RWPE1 (cell line): ENCODE data around the gene RHCE.
"Not testable (repeated sequence)": the region's sequence is repeated elsewhere in the genome, so short reads cannot be mapped to it uniquely, and the experiment has no call there.

Experiments used
- CTCF ChIA-PET: fragments of 350-600 bp; sonication (Branson Sonifier 250); formaldehyde crosslinking; extraction: SDS; loops from one replicate; lab custom pipeline; 2021; lab: Yijun Ruan, JAX
- POLR2A ChIA-PET: fragments of 400-600 bp; formaldehyde crosslinking; extraction: SDS; loops from one replicate; lab custom pipeline; 2020; ENCODE audit warnings: antibody characterized with exemption; ENCODE audit not compliant: low non-redundant PET; lab: Yijun Ruan, JAX
- DNase-seq: peaks from one replicate; pipeline ENCODE4 v3.0.0; 2012; ENCODE audit warnings: low spot score
- H3K27ac ChIP-seq: fragments of 450-650 bp; 2 replicates; pipeline ENCODE4 v1.5.1; 2017
- TF ChIP-seq, protein P1 (sequence below): fragments of 450-650 bp; conservative IDR thresholded peaks from 2 replicates; pipeline ENCODE4 v1.5.1; 2017; ENCODE audit warnings: low read depth, mild to moderate bottlenecking

Gene RHCE

DNA sequence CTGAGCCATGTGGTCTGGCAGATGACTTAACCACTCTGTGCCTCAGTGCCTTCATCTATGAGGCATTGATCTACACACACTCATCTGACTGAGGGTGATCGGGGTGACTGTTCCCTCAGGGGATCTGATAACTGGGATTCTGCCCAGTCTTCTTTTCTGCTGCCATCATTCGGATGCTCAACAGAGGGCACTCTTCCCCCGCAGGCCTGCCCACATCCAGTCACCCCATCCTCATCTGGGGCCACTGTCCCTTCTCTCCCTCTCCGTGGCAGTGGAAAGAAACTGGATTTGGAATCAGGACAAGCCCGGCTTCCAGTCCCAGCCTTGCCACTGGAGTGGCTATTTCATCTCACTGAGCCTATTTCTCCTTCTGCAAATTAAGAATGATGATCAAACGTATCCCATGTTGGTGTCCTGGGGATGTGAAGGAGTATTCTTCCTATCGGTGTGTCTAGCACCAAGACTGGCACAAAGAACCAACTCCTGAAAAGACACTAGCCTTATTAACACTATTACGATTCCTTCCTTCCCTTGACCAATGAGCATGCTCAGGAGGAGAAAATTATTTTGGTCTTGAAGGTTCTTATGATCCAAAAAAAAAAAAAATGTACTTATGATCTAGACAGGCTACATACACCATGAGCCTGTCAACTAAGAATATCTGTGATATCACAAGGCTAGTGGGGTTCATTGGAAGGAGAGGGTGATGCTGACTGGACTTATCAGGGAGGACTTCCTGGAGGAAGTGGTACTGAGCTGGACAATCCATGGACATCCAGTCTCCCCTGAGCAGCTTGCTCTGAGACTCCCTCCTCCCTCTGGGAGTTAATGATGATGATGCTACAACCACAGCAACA, 17.4 kb downstream of the RHCE start:
- H3K27ac ChIP-seq, POLR2A ChIA-PET, CTCF ChIA-PET, DNase-seq: not testable (repeated sequence)
- TF ChIP-seq, protein P1, sequence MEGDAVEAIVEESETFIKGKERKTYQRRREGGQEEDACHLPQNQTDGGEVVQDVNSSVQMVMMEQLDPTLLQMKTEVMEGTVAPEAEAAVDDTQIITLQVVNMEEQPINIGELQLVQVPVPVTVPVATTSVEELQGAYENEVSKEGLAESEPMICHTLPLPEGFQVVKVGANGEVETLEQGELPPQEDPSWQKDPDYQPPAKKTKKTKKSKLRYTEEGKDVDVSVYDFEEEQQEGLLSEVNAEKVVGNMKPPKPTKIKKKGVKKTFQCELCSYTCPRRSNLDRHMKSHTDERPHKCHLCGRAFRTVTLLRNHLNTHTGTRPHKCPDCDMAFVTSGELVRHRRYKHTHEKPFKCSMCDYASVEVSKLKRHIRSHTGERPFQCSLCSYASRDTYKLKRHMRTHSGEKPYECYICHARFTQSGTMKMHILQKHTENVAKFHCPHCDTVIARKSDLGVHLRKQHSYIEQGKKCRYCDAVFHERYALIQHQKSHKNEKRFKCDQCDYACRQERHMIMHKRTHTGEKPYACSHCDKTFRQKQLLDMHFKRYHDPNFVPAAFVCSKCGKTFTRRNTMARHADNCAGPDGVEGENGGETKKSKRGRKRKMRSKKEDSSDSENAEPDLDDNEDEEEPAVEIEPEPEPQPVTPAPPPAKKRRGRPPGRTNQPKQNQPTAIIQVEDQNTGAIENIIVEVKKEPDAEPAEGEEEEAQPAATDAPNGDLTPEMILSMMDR, result peak; percentile 16; the same call in 1 of the 2 replicates

DNA sequence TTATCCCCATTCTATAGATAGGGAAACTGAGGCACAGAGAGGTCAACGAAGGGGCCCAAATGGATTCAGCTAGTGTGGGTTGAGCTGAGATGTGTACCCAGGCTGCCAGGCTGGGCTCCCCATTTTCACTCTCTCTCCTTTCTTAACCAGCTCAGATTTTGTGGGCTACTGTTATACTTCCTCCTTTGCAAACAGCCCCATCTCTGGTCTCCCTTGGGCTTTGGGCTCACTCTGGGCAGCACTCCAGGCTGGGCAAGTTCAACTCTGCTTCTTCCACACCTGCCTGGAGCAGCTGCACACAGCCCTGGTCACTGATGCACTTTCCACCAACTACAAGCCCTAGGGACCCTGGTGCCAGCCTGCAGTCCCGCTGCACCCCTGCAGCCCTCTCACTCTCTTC, 22.5 kb downstream of the RHCE start:
- CTCF ChIA-PET, POLR2A ChIA-PET, H3K27ac ChIP-seq, DNase-seq: not testable (repeated sequence)

DNA sequence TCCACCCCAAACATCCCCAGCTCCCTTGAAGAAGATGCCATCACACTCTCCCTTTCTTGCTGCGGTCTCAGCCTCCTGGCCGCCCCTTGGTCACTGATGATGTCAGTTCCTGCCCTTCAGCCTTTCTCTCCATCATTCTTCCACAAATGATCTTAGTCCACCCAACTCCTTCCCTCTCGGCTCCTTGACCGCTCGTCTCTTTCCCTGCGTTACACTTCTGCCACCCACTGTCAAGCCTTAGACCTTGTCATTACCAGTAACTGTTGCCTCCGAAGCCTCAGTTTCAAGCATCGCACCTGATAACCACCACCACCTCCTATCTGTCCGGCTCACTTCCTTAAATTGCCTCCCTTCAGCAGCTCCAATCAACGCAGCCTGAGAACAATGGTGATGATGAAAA, 23.1 kb downstream of the RHCE start:
- DNase-seq, H3K27ac ChIP-seq, CTCF ChIA-PET, POLR2A ChIA-PET: not testable (repeated sequence)

DNA sequence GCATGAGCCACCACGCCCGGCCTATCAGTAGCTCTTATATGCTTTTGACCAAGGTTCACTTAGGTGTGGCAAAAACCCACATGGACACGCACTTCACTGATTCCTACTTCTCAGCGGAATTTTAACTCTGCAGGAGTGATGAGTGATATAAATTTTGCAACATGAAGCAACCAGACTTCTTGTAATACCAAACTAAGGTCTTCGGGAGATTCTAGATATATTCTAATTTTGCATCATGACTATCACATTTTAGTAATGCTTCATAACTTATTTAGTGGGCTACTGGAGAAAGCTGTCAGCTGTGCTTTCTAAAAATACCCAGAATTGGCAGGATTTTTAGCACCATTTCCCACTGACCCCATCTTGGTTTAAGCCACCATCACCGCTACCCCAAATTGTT, 27.8 kb downstream of the RHCE start:
- DNase-seq, result no peak
- CTCF ChIA-PET, result no interaction called here
- POLR2A ChIA-PET, result no interaction called here
- no peak overlapping the region for H3K27ac ChIP-seq
- TF ChIP-seq, protein P1, result no peak

DNA sequence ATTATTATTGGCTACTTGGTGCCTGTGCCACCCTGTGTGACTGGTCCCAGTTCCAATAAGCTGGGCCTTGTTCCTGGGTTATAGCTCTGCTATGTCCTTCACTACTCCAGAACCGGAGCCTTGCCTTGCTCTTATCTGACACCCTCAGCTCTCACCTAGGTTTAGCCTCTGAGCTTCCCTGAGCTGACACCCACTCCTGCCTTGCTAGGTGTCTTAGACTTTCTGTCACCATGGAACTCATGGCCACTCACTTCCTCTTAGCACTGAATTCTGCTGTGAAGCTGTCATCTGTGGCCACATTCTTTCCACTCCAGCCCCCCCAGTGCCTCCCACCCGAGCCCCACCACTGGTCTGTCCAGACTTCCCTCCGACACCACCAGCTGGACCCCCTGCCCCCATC, 30.9 kb downstream of the RHCE start:
- CTCF ChIA-PET, DNase-seq, H3K27ac ChIP-seq, POLR2A ChIA-PET: not testable (repeated sequence)

DNA sequence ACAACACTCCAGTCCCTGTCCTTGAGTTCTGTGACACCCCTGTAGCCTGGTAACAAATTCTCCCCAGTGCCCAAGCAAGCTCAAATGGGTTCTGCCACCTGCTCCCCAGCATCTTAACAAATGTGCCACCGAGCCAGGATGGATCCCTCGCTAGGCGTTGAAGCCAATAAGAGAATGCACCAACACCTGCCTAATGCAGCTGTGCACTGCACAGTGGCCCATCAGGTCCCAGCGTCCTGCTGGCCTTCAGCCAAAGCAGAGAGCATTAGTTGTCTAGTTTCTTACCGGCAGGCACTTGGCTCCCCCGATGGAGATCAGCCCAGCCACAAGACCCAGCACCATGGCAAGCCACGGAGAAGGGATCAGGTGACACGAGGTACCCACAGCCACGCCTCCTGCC, 31.9 kb downstream of the RHCE start:
- POLR2A ChIA-PET, H3K27ac ChIP-seq, DNase-seq, CTCF ChIA-PET: not testable (repeated sequence)

DNA sequence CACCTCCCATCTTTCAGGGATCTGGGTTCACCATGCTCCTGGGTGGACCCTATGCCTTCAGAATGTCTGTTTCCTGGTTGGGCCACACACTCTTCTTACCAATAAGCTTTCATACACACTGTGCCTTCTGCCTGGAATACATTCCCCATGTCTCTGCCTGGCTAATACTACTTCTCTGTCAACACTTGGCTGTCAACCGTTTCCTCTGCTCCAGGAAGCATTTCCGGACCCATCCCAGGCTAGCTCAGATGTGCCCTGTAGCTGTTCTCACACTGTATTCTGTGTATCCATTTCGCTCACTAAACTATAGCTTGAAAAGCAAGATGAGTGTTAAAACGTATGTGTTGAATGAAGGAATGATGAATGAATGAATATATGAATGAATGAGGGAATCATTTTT, 33.5 kb downstream of the RHCE start:
- POLR2A ChIA-PET, CTCF ChIA-PET, DNase-seq, H3K27ac ChIP-seq: not testable (repeated sequence)

DNA sequence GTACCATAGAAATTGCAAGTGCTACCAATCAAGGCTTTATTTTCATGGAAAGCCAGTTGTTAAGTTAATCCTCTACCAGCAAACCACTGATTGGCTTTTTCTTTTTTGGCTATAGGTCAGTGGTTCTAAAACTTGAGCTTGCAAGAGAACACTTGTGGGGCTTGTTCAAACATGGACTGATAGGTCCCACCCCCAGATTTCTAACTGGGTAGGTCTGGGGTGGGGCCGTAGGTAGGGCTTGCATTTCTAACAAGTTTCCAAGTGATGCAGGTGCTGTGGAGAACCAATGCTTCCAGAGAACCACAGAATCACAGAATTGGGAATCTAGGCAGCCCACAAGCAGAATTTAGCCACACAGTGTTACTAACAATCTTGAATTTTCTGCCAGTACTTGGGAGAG, 36.8 kb downstream of the RHCE start:
- DNase-seq, H3K27ac ChIP-seq, CTCF ChIA-PET, POLR2A ChIA-PET: not testable (repeated sequence)

DNA sequence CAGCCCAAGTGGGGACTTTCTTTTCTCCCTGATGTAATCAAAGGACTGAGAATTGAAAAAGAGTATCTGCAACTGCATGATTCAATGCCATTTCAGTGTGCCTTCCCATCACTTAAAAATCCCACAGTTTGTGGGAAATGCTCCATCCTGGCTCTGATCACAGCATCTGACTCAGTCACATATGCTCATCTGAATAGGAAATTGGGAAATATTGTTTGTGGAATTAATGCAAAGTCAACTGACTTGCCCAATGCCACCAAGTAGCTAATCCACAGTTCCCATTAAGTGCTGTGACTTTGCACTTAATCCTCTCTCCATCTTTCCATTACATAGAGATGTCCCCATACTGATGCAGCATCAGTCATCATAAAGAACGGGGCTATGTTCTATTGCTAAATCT, 37.5 kb downstream of the RHCE start:
- DNase-seq, H3K27ac ChIP-seq, POLR2A ChIA-PET, CTCF ChIA-PET: not testable (repeated sequence)

DNA sequence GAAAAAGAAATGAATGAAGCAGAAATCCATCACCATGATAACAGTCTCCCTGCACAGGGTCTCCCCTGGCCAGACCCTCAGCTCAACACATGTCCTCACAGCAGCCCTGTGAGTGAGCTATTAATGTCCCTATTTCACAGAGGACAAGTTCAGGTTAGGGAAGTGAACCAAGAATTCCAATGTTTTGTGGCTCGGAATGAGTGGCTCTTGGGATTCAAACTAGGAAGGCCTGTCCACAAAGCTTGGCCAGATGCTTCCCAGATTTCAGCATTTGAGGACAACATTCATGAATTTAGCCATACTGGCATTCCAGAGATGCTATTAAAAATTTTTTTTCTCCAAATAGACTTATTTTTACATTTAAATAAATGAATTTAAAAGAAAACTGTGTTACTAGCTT, 38.1 kb downstream of the RHCE start:
- CTCF ChIA-PET, DNase-seq, H3K27ac ChIP-seq, POLR2A ChIA-PET: not testable (repeated sequence)

DNA sequence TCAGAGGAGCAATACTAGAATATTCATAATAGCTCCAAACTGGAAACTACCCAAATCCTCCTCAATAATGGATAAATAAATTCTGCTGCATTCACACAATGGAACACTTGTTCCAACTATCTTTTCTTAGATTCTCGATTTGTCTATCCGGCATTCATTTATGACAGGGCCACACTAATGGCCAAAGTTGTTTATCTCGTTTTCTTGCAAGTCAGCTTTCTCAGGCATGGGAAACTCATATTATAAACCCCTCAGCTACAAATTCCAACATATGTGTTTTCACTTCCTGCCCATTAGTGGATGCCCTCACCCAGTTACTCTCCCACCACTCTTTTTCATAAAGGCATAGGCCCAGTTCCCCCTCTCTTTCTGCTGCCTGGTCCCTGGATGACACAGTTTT, 42.3 kb downstream of the RHCE start:
- H3K27ac ChIP-seq, POLR2A ChIA-PET, DNase-seq, CTCF ChIA-PET: not testable (repeated sequence)

DNA sequence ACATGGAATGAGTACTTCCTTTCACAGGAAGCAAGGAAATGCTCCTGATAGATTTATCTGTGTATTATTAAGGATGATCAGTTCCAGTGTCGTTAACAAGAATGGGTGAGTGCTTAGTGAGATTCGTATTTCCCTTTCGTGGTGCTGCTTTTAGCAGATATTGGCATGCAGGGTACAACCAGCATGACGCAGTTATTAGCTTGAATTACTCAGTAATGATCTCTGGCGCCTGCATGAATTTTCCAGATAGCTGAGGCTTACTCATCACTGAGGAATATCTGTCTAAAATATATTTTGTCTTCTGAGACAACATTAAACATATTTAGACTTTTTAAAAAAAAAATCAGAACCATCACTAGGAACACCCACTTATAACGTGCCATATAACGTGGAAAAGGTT, 48.9 kb downstream of the RHCE start:
- CTCF ChIA-PET, DNase-seq, H3K27ac ChIP-seq: not testable (repeated sequence)
- POLR2A ChIA-PET, result interaction anchor here (0.6 kb wide), 1 partner anchor 33 kb away, joined by 3 read pairs; no protein-coding TSS in a partner anchor

DNA sequence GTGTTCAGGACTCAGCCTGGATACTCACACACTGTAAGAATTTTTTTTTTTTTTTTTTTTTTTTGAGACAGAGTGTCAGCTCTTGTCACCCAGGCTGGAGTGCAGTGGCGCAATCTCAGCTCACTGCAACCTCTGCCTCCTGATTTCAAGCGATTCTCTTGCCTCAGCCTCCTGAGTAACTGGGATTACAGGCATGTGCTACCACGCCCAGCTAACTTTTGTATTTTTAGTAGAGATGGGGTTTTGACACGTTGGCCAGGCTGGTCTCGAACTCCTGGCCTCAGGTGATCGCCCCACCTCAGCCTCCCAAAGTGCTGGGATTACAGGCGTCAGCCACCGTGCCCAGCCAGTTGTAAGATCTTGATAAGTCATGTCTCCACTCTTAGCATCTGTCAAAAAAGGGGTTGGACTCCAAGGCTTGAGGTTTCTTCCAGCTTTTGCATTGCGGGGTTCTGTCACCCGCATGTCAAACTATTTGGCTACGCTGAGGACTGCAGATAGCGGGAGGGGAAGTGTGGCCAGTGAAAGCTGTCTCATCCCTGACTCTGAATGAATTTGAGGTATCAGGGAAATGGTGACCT, 50.8 kb downstream of the RHCE start:
- POLR2A ChIA-PET, H3K27ac ChIP-seq, DNase-seq: not testable (repeated sequence)
- CTCF ChIA-PET, result interaction anchor here (0.6 kb wide), 1 partner anchor 203 kb away, joined by 3 read pairs; no protein-coding TSS in a partner anchor
